Measurements from ENCODE around the gene MOB1B.

DNA sequence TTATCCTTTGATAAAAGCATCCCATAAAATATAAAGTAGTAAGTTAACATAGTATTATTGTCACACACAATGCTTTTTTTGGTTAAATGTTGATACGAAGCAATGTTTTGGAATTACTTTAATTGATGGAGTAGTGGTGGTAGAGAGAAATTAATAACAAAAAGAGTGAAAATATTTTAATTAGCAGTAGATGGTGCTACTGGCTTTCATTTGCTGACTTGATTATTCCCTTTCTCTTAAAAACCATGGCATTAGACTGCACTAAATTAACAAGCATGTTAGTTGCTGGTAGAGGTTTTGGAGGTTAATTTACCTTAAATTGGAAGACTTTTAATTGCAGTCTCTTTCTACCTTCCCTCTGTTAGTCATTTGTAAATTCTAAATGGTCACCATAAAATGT, 82.4 kb downstream of the MOB1B start:
- TF ChIP-seq POLR2A (IDR thresholded peaks at IDR 0.05) (no peak), POLR2AphosphoS5 (IDR thresholded peaks at IDR 0.05) (no peak)
